A673 (cell line): ENCODE results near the gene TRAP1. TPM values are rescaled to one million over a fixed set of nuclear protein-coding genes. Genes with fewer than 3 reads are reported as not detected.

Experiments
- BruUV-seq: library from RNA; stranded (reverse); fragments of 400-500 nt; replicated peaks from 2 replicates; lab custom pipeline; 2021; lab: Mats Ljungman, UMichigan
- CTCF ChIA-PET: fragments of 300-600 bp; sonication (Branson Sonifier 250); formaldehyde crosslinking; loops from one replicate; lab custom pipeline; 2022; ENCODE audit warnings: antibody characterized with exemption; lab: Charles Lee
- POLR2A ChIA-PET: fragments of 300-600 bp; sonication (Branson Sonifier 250); formaldehyde crosslinking; loops from one replicate; lab custom pipeline; 2022; ENCODE audit warnings: antibody characterized with exemption; ENCODE audit not compliant: low non-redundant PET; lab: Charles Lee
- DNase-seq: peaks from one replicate; pipeline ENCODE4 v3.0.0-alpha.2; 2015; ENCODE audit warnings: low spot score
- H3K27ac ChIP-seq: fragments of 200-600 bp; sonication (generic); 2 replicates; pipeline ENCODE4 v1.5.1; 2016; ENCODE audit warnings: mixed run types, low read depth, mild to moderate bottlenecking, mixed read lengths, antibody characterized with exemption, low read length; ENCODE audit not compliant: poor library complexity, severe bottlenecking
- H3K27me3 ChIP-seq: fragments of 200-600 bp; sonication (generic); replicated peaks from 2 replicates; pipeline ENCODE4 v1.6.1; 2017; ENCODE audit warnings: mixed run types, low read depth, mild to moderate bottlenecking, mixed read lengths, antibody characterized with exemption, low read length; ENCODE audit not compliant: insufficient read depth, poor library complexity
- H3K36me3 ChIP-seq: fragments of 200-600 bp; sonication (generic); 2 replicates; pipeline ENCODE4 v1.6.1; 2016; ENCODE audit warnings: mixed run types, mild to moderate bottlenecking, mixed read lengths, antibody characterized with exemption, low read length; ENCODE audit not compliant: insufficient read depth, poor library complexity, severe bottlenecking
- H3K4me1 ChIP-seq: fragments of 200-600 bp; sonication (generic); 2 replicates; pipeline ENCODE4 v1.6.1; 2017; ENCODE audit warnings: mixed run types, mild to moderate bottlenecking, mixed read lengths, antibody characterized with exemption, low read length; ENCODE audit not compliant: insufficient read depth, poor library complexity, severe bottlenecking
- H3K4me3 ChIP-seq: fragments of 200-600 bp; sonication (generic); 2 replicates; pipeline ENCODE4 v1.5.1; 2016; ENCODE audit warnings: low read depth, mixed run types, mild to moderate bottlenecking, mixed read lengths, low read length; ENCODE audit not compliant: poor library complexity, severe bottlenecking
- H3K9me3 ChIP-seq: fragments of 200-600 bp; sonication (generic); 2 replicates; pipeline ENCODE4 v1.6.1; 2016; ENCODE audit warnings: mixed run types, low read depth, mild to moderate bottlenecking, mixed read lengths, antibody characterized with exemption, low read length; ENCODE audit not compliant: poor library complexity, severe bottlenecking
- CTCF ChIP-seq: fragments of 300-800, 200-600 bp; sonication (generic); conservative IDR thresholded peaks from 2 replicates; pipeline ENCODE4 v1.5.1; 2017; ENCODE audit warnings: low read depth, mild to moderate bottlenecking, antibody characterized with exemption, low read length, moderate library complexity, mixed read lengths
- EZH2 ChIP-seq: fragments of 200-600 bp; sonication (generic); IDR thresholded peaks from 2 replicates; pipeline ENCODE4 v1.6.1; 2017; ENCODE audit warnings: borderline replicate concordance, low read depth, mild to moderate bottlenecking, mixed read lengths, antibody characterized with exemption, low read length; ENCODE audit not compliant: poor library complexity, severe bottlenecking
- intact Hi-C: fragments of 100-400 bp; cut with micrococcal nuclease; formaldehyde crosslinking; loops from one replicate; pipeline ENCODE4 v1.10.0; 2022; ENCODE audit not compliant: unreplicated experiment
- total RNA-seq: library from RNA; stranded (reverse); gene quantifications from 2 replicates; pipeline ENCODE4 v1.2.3, GENCODE V29; 2021

Gene TRAP1
- total RNA-seq, 1 experiment from 2014 or later: 280 TPM

- H3K27me3 ChIP-seq: no peaks in the 10 kb centered on the region
- TF ChIP-seq EZH2: no peak
- TF ChIP-seq CTCF: no peak
- peaks cover 34% of the 10 kb centered on the region for H3K36me3 ChIP-seq
- intact Hi-C loops: no loop called here
- H3K4me1 ChIP-seq: no peaks in the 10 kb centered on the region
- DNase-seq: no peak
- POLR2A ChIA-PET: no interaction called here
- CTCF ChIA-PET: no interaction called here
- BruUV-seq: no TSS peak
- no peak overlapping the region for H3K27ac ChIP-seq
- no peaks in the 10 kb centered on the region for H3K9me3 ChIP-seq
- no peak overlapping the region for H3K4me3 ChIP-seq
These were observed 8.8 kb upstream of the TRAP1 start for GRCh38 chr16:3726021-3726687.

- BruUV-seq: no TSS peak
- CTCF ChIA-PET: no interaction called here
- intact Hi-C loops: no loop called here
These were observed 8.0 kb upstream of the TRAP1 start for GRCh38 chr16:3725276-3725675.

GRCh38 chr16:3722508-3722907, 5.2 kb upstream of the TRAP1 start:
- H3K4me1 ChIP-seq: no peaks in the 10 kb centered on the region
- no TSS peak for BruUV-seq
- CTCF ChIA-PET: no interaction called here

More at GRCh38 chr16:3725276-3725675, 8.0 kb upstream of the TRAP1 start:
- H3K36me3 ChIP-seq: peaks cover 25% of the 10 kb centered on the region
- DNase-seq: no peak
- no peaks in the 10 kb centered on the region for H3K4me1 ChIP-seq
- H3K4me3 ChIP-seq: no peak overlapping the region
- H3K9me3 ChIP-seq: no peaks in the 10 kb centered on the region
- no peak overlapping the region for H3K27ac ChIP-seq
- TF ChIP-seq CTCF: no peak
- TF ChIP-seq EZH2: no peak
- POLR2A ChIA-PET: interaction anchor here (0.6 kb wide), 1 partner anchor 120 kb away, joined by 19 read pairs; no protein-coding TSS in a partner anchor
- H3K27me3 ChIP-seq: no peaks in the 10 kb centered on the region

More at GRCh38 chr16:3722508-3722907, 5.2 kb upstream of the TRAP1 start:
- Histone ChIP-seq H3K36me3 (peaks cover under 1% of the 10 kb centered on the region), H3K4me3 (no peak overlapping the region), H3K27me3 (no peaks in the 10 kb centered on the region), H3K27ac (no peak overlapping the region), H3K9me3 (no peaks in the 10 kb centered on the region)
- no peak for TF ChIP-seq EZH2
- TF ChIP-seq CTCF: no peak
- intact Hi-C loops: no loop called here
- POLR2A ChIA-PET: no interaction called here
- no peak for DNase-seq
